ENCODE results near the gene DRGX.

DRGX gene

GRCh38 chr10:49344840-49345239, 51.0 kb downstream of the DRGX start:
- TF ChIP-seq, protein P1, sequence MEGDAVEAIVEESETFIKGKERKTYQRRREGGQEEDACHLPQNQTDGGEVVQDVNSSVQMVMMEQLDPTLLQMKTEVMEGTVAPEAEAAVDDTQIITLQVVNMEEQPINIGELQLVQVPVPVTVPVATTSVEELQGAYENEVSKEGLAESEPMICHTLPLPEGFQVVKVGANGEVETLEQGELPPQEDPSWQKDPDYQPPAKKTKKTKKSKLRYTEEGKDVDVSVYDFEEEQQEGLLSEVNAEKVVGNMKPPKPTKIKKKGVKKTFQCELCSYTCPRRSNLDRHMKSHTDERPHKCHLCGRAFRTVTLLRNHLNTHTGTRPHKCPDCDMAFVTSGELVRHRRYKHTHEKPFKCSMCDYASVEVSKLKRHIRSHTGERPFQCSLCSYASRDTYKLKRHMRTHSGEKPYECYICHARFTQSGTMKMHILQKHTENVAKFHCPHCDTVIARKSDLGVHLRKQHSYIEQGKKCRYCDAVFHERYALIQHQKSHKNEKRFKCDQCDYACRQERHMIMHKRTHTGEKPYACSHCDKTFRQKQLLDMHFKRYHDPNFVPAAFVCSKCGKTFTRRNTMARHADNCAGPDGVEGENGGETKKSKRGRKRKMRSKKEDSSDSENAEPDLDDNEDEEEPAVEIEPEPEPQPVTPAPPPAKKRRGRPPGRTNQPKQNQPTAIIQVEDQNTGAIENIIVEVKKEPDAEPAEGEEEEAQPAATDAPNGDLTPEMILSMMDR (IDR thresholded peaks at IDR 0.05; ENCODE audit: insufficient read depth, low read length, poor library complexity, severe bottlenecking), result no peak

DNA sequence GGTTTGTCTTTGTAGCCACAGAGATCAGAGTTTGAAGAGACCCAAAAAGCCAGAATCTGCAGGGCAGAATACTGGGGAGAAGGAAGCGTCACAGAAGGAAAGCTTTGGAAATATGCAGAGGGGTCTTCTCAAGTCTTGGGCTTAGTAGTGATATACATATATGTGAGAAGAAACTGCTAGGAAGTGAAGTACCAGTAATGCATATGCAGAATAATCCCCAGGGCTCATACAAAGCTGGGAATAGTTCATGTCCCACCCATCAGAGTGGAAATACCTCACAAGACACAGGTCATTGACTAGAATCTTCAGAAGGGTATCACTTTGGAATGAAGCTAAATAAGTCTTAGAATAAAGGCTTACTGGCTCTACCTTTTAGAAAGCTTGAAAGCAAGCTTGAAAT, 57.3 kb downstream of the DRGX start:
- no peak overlapping the region for H3K4me3 ChIP-seq (replicated peaks; ENCODE audit: low read depth, low read length)
- no peak for DNase-seq (ENCODE audit: extremely low read depth, insufficient read length)
- H3K27me3 ChIP-seq (replicated peaks; ENCODE audit: control insufficient read depth, insufficient read depth, low read length), result no peaks in the 10 kb centered on the region
- TF ChIP-seq, protein P1 (IDR thresholded peaks at IDR 0.05; ENCODE audit: insufficient read depth, low read length, poor library complexity, severe bottlenecking), result no peak
- H3K36me3 ChIP-seq (ENCODE audit: control insufficient read depth, insufficient read depth, low read length), result no peaks in the 10 kb centered on the region

More at GRCh38 chr10:49344840-49345239, 51.0 kb downstream of the DRGX start:
- no peak overlapping the region for H3K4me3 ChIP-seq (replicated peaks; ENCODE audit: low read depth, low read length)
- no peaks in the 10 kb centered on the region for H3K27me3 ChIP-seq (replicated peaks; ENCODE audit: control insufficient read depth, insufficient read depth, low read length)
- H3K36me3 ChIP-seq (ENCODE audit: control insufficient read depth, insufficient read depth, low read length), result no peaks in the 10 kb centered on the region
- DNase-seq (ENCODE audit: extremely low read depth, insufficient read length), result no peak

- TF ChIP-seq, protein P1 (IDR thresholded peaks at IDR 0.05; ENCODE audit: insufficient read depth, low read length, poor library complexity, severe bottlenecking), result no peak
- H3K4me3 ChIP-seq (replicated peaks; ENCODE audit: low read depth, low read length), result no peak overlapping the region
- DNase-seq (ENCODE audit: extremely low read depth, insufficient read length), result no peak
- no peaks in the 10 kb centered on the region for H3K36me3 ChIP-seq (ENCODE audit: control insufficient read depth, insufficient read depth, low read length)
- no peaks in the 10 kb centered on the region for H3K27me3 ChIP-seq (replicated peaks; ENCODE audit: control insufficient read depth, insufficient read depth, low read length)
Observed at GRCh38 chr10:49335364-49335972, 60.4 kb downstream of the DRGX start.

GRCh38 chr10:49334964-49335363, 60.9 kb downstream of the DRGX start:
- TF ChIP-seq, protein P1 (IDR thresholded peaks at IDR 0.05; ENCODE audit: insufficient read depth, low read length, poor library complexity, severe bottlenecking), result no peak
- Histone ChIP-seq H3K4me3 (replicated peaks; ENCODE audit: low read depth, low read length) (no peak overlapping the region), H3K27me3 (replicated peaks; ENCODE audit: control insufficient read depth, insufficient read depth, low read length) (no peaks in the 10 kb centered on the region), H3K36me3 (ENCODE audit: control insufficient read depth, insufficient read depth, low read length) (no peaks in the 10 kb centered on the region)
- no peak for DNase-seq (ENCODE audit: extremely low read depth, insufficient read length)

DNA sequence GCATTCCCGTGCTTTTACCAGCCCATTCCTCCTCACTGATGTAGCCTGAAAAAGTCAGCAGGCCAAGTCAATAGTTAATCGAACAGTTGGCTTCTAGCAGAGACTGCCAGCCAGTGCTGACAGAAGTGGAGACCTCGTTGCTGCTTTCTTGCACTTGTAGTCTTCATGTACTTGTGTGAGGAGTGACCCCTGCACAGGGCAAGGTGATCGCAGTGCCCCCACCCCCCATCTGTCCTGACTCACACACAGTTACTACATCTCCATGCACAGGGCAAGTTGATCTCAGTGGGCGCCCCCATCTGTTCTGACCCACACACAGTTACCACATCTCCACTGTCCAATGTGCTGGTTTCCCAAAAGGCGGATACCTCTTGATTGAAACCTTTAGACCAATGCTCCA, 62.7 kb downstream of the DRGX start:
- TF ChIP-seq, protein P1 (IDR thresholded peaks at IDR 0.05; ENCODE audit: insufficient read depth, low read length, poor library complexity, severe bottlenecking), result no peak
- Histone ChIP-seq H3K27me3 (replicated peaks; ENCODE audit: control insufficient read depth, insufficient read depth, low read length) (0 out of 2 replicates have a peak, but pooled peaks cover 2% of the 10 kb centered on the region), H3K36me3 (ENCODE audit: control insufficient read depth, insufficient read depth, low read length) (no peaks in the 10 kb centered on the region), H3K4me3 (replicated peaks; ENCODE audit: low read depth, low read length) (no peak overlapping the region)
- no peak for DNase-seq (ENCODE audit: extremely low read depth, insufficient read length)

DNA sequence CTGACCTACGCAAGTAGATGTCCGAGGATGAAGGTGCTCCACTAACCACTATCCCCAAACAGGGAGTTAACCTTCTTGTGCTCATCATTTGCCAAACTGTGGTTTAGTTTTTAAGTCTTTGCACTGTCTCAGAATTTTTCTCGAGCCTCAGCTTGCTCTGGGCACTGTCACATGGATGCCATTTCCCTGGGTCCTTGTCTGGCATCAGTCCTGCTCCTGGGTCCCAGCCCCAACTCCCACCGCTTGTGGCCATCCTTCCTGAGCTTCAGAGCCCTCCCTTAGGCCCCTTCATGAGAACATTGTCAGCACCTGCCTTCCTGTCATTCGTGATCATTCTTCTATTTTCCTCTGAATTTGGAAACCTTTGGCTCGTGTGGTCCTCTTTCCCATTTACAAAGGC, 63.1 kb downstream of the DRGX start:
- Histone ChIP-seq H3K27me3 (replicated peaks; ENCODE audit: control insufficient read depth, insufficient read depth, low read length) (0 out of 2 replicates have a peak, but pooled peaks cover 2% of the 10 kb centered on the region), H3K4me3 (replicated peaks; ENCODE audit: low read depth, low read length) (no peak overlapping the region), H3K36me3 (ENCODE audit: control insufficient read depth, insufficient read depth, low read length) (no peaks in the 10 kb centered on the region)
- no peak for DNase-seq (ENCODE audit: extremely low read depth, insufficient read length)
- TF ChIP-seq, protein P1 (IDR thresholded peaks at IDR 0.05; ENCODE audit: insufficient read depth, low read length, poor library complexity, severe bottlenecking), result no peak
